ENCODE data around the gene SOX15. TPM values are rescaled to one million over a fixed set of nuclear protein-coding genes. Genes with fewer than 3 reads are reported as not detected.
A peak's percentile ranks its signal among the peaks of the same experiment; 100 is the strongest.

The SOX15 gene
- total and polyA plus RNA-seq, 2 of the 13 experiments (the other 11 are each of a cell fraction or from before 2014, with no cell fraction given), result 0.07 to 0.18 TPM

DNA sequence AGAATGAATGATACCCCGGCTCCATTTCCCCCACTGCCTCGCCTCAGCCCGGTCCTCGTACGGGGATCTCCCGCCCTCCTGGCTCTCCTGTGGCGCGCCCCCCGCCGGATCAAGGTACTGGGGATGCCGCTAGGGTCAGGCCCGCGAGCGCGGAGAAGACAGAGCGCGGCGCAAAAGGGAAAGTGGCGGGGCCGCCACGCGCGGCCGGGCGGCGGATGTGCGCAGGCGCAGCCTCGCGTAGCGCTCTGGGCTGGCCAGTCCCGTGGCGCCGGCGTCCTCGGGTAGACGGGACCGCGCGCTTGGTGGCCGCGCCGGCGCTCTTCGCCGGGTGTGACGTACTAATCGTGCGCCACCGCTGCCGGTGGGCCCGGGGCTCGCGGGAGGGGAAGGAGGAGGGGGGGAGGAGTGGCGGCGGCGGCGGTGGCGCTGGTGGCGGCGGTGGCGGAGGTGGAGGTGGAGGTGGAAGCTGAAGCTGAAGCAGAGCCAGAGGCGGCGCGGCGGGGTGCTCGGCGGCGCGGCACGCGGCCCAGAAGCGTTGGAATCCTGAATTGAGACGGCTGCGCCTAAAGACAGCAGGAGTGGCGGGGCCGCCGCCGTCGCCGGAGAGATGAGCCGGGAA, 28.2 kb downstream of the SOX15 start, which contains the start of gene SENP3 (continued):
- TF ChIP-seq, protein P1, sequence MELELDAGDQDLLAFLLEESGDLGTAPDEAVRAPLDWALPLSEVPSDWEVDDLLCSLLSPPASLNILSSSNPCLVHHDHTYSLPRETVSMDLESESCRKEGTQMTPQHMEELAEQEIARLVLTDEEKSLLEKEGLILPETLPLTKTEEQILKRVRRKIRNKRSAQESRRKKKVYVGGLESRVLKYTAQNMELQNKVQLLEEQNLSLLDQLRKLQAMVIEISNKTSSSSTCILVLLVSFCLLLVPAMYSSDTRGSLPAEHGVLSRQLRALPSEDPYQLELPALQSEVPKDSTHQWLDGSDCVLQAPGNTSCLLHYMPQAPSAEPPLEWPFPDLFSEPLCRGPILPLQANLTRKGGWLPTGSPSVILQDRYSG (CRISPR knock-in tag; IDR thresholded peaks at IDR 0.05), result peak; percentile 80; the same call in 1 of the 2 replicates
- TF ChIP-seq HMGA1 (CRISPR knock-in tag; conservative IDR thresholded peaks at IDR 0.05), result no peak
- TF ChIP-seq ASH2L (IDR thresholded peaks at IDR 0.05; ENCODE audit: insufficient read length, low read depth, low read length), result peak; percentile 79
- peak; percentile 59 for TF ChIP-seq SIN3B (IDR thresholded peaks at IDR 0.05; ENCODE audit: low read length)
- TF ChIP-seq, protein P2, sequence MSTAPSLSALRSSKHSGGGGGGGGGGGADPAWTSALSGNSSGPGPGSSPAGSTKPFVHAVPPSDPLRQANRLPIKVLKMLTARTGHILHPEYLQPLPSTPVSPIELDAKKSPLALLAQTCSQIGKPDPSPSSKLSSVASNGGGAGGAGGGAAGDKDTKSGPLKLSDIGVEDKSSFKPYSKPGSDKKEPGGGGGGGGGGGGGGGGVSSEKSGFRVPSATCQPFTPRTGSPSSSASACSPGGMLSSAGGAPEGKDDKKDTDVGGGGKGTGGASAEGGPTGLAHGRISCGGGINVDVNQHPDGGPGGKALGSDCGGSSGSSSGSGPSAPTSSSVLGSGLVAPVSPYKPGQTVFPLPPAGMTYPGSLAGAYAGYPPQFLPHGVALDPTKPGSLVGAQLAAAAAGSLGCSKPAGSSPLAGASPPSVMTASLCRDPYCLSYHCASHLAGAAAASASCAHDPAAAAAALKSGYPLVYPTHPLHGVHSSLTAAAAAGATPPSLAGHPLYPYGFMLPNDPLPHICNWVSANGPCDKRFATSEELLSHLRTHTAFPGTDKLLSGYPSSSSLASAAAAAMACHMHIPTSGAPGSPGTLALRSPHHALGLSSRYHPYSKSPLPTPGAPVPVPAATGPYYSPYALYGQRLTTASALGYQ (CRISPR knock-in tag; IDR thresholded peaks at IDR 0.05), result no peak
- TF ChIP-seq, protein P3, sequence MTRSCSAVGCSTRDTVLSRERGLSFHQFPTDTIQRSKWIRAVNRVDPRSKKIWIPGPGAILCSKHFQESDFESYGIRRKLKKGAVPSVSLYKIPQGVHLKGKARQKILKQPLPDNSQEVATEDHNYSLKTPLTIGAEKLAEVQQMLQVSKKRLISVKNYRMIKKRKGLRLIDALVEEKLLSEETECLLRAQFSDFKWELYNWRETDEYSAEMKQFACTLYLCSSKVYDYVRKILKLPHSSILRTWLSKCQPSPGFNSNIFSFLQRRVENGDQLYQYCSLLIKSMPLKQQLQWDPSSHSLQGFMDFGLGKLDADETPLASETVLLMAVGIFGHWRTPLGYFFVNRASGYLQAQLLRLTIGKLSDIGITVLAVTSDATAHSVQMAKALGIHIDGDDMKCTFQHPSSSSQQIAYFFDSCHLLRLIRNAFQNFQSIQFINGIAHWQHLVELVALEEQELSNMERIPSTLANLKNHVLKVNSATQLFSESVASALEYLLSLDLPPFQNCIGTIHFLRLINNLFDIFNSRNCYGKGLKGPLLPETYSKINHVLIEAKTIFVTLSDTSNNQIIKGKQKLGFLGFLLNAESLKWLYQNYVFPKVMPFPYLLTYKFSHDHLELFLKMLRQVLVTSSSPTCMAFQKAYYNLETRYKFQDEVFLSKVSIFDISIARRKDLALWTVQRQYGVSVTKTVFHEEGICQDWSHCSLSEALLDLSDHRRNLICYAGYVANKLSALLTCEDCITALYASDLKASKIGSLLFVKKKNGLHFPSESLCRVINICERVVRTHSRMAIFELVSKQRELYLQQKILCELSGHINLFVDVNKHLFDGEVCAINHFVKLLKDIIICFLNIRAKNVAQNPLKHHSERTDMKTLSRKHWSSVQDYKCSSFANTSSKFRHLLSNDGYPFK (CRISPR knock-in tag; IDR thresholded peaks at IDR 0.05; ENCODE audit: borderline replicate concordance), result peak; percentile 68; the same call in 1 of the 2 replicates
- TF ChIP-seq MXI1 (IDR thresholded peaks at IDR 0.05; ENCODE audit: borderline replicate concordance, low read depth, low read length), result peak; percentile 76; the same call in 2 of the 3 replicates
- TF ChIP-seq, protein P4, sequence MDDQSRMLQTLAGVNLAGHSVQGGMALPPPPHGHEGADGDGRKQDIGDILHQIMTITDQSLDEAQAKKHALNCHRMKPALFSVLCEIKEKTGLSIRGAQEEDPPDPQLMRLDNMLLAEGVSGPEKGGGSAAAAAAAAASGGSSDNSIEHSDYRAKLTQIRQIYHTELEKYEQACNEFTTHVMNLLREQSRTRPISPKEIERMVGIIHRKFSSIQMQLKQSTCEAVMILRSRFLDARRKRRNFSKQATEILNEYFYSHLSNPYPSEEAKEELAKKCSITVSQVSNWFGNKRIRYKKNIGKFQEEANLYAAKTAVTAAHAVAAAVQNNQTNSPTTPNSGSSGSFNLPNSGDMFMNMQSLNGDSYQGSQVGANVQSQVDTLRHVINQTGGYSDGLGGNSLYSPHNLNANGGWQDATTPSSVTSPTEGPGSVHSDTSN (CRISPR knock-in tag; IDR thresholded peaks at IDR 0.05; ENCODE audit: borderline replicate concordance), result no peak
- TF ChIP-seq, protein P5, sequence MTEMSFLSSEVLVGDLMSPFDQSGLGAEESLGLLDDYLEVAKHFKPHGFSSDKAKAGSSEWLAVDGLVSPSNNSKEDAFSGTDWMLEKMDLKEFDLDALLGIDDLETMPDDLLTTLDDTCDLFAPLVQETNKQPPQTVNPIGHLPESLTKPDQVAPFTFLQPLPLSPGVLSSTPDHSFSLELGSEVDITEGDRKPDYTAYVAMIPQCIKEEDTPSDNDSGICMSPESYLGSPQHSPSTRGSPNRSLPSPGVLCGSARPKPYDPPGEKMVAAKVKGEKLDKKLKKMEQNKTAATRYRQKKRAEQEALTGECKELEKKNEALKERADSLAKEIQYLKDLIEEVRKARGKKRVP (CRISPR knock-in tag; IDR thresholded peaks at IDR 0.05), result 0 out of 4 replicates have a peak, but pooled peaks of 1 of the 2 experiments have one; percentile 30
- no peak for TF ChIP-seq NFATC3 (CRISPR knock-in tag; IDR thresholded peaks at IDR 0.05)
- TF ChIP-seq, protein P6, sequence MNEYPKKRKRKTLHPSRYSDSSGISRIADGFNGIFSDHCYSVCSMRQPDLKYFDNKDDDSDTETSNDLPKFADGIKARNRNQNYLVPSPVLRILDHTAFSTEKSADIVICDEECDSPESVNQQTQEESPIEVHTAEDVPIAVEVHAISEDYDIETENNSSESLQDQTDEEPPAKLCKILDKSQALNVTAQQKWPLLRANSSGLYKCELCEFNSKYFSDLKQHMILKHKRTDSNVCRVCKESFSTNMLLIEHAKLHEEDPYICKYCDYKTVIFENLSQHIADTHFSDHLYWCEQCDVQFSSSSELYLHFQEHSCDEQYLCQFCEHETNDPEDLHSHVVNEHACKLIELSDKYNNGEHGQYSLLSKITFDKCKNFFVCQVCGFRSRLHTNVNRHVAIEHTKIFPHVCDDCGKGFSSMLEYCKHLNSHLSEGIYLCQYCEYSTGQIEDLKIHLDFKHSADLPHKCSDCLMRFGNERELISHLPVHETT (CRISPR knock-in tag; conservative IDR thresholded peaks at IDR 0.05), result peak; percentile 81; the same call in 1 of the 2 replicates
- TF ChIP-seq, protein P7, sequence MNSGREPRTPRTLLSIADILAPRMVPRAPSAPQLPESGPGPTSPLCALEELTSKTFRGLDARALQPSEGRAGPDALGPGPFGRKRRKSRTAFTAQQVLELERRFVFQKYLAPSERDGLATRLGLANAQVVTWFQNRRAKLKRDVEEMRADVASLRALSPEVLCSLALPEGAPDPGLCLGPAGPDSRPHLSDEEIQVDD (CRISPR knock-in tag; IDR thresholded peaks at IDR 0.05; ENCODE audit: borderline replicate concordance), result 0 out of 2 replicates have a peak, but pooled peaks have one; percentile 26
- TF ChIP-seq MED1 (CRISPR knock-in tag; IDR thresholded peaks at IDR 0.05), result peak; percentile 35; the same call in 1 of the 2 replicates
- TF ChIP-seq MYC (CRISPR knock-in tag; IDR thresholded peaks at IDR 0.05; ENCODE audit: borderline replicate concordance), result peak; percentile 21; the same call in 1 of the 2 replicates
- no peak for TF ChIP-seq SP1 (IDR thresholded peaks at IDR 0.05)
- peak; percentile 21 for TF ChIP-seq SP1 (CRISPR knock-in tag; IDR thresholded peaks at IDR 0.05)
- peak; percentile 24; the same call in 1 of the 2 replicates for TF ChIP-seq ZNF891 (CRISPR knock-in tag; IDR thresholded peaks at IDR 0.05)
- peak; percentile 90 for TF ChIP-seq CREB1 (IDR thresholded peaks at IDR 0.05)
- TF ChIP-seq CREB1 (CRISPR knock-in tag; IDR thresholded peaks at IDR 0.05), result peak; percentile 92
- TF ChIP-seq ZFY (CRISPR knock-in tag; IDR thresholded peaks at IDR 0.05), result peak; percentile 72

Measured in HepG2 (cell line).